HAP-1 (cell line): ENCODE data around the gene FHIT.
A peak's percentile ranks its signal among the peaks of the same experiment; 100 is the strongest.

Experiments used
- DNase-seq, 2 experiments: peaks; one replicate each; pipeline ENCODE4 v3.0.0-alpha.2; 2016 to 2020; ENCODE audit warnings: low spot score in 2 of 2
- H3K27me3 ChIP-seq: fragments of 250-450 bp; sonication (Bioruptor Pico); 2 replicates; pipeline ENCODE4 v1.5.1; 2020; ENCODE audit warnings: low read depth, mild to moderate bottlenecking, moderate library complexity
- H3K36me3 ChIP-seq: fragments of 250-450 bp; sonication (Bioruptor Pico); replicated peaks from 2 replicates; pipeline ENCODE4 v1.5.1; 2020; ENCODE audit warnings: mild to moderate bottlenecking
- H3K4me1 ChIP-seq: fragments of 250-450 bp; sonication (Bioruptor Pico); 2 replicates; pipeline ENCODE4 v1.5.1; 2020; ENCODE audit warnings: mild to moderate bottlenecking
- H3K4me3 ChIP-seq: fragments of 250-450 bp; sonication (Bioruptor Pico); 2 replicates; pipeline ENCODE4 v1.5.1; 2020; ENCODE audit warnings: mild to moderate bottlenecking, moderate library complexity
- H3K9me3 ChIP-seq: fragments of 250-450 bp; sonication (Bioruptor Pico); 2 replicates; pipeline ENCODE4 v1.5.1; 2020; ENCODE audit warnings: mild to moderate bottlenecking, moderate library complexity
- in situ Hi-C: fragments of 300-500 bp; cut with MboI; formaldehyde crosslinking; loops from 3 replicates; pipeline ENCODE4 v1.14.3; 2020; ENCODE audit warnings: low sequenced_read_pairs, inconsistent platforms, mixed read lengths

The FHIT gene

GRCh38 chr3:61252836-61253235, 1.6 kb upstream of the FHIT start:
- H3K9me3 ChIP-seq: no peaks in the 10 kb centered on the region
- in situ Hi-C loops: no loop called here
- no peak for DNase-seq
- H3K4me3 ChIP-seq: no peak overlapping the region
- no peaks in the 10 kb centered on the region for H3K36me3 ChIP-seq
- H3K4me1 ChIP-seq: peaks cover 6% of the 10 kb centered on the region; the same call in 1 of the 2 replicates
- no peaks in the 10 kb centered on the region; the same call in 1 of the 2 replicates for H3K27me3 ChIP-seq

GRCh38 chr3:61250784-61251173, 473 bp downstream of the FHIT start:
- peaks cover 6% of the 10 kb centered on the region; the same call in 1 of the 2 replicates for H3K4me1 ChIP-seq
- DNase-seq: peak in 1 of 2 experiments; percentile 17
- in situ Hi-C loops: no loop called here

GRCh38 chr3:61248496-61248895, 2.8 kb downstream of the FHIT start:
- H3K4me3 ChIP-seq: no peak overlapping the region
- no peaks in the 10 kb centered on the region for H3K36me3 ChIP-seq
- peaks cover 6% of the 10 kb centered on the region; the same call in 1 of the 2 replicates for H3K4me1 ChIP-seq
- H3K9me3 ChIP-seq: no peaks in the 10 kb centered on the region
- in situ Hi-C loops: no loop called here
- no peaks in the 10 kb centered on the region for H3K27me3 ChIP-seq
- DNase-seq: no peak

More at GRCh38 chr3:61250784-61251173, 473 bp downstream of the FHIT start:
- H3K27me3 ChIP-seq: no peaks in the 10 kb centered on the region; the same call in 1 of the 2 replicates
- peak overlapping the region; percentile 52 for H3K4me3 ChIP-seq
- no peaks in the 10 kb centered on the region for H3K9me3 ChIP-seq
- H3K36me3 ChIP-seq: no peaks in the 10 kb centered on the region

GRCh38 chr3:61247191-61247590, 4.1 kb downstream of the FHIT start:
- in situ Hi-C loops: no loop called here
- DNase-seq: no peak
- Histone ChIP-seq H3K9me3 (no peaks in the 10 kb centered on the region), H3K4me3 (no peak overlapping the region), H3K27me3 (no peaks in the 10 kb centered on the region), H3K36me3 (no peaks in the 10 kb centered on the region), H3K4me1 (peaks cover 6% of the 10 kb centered on the region; the same call in 1 of the 2 replicates)

- H3K27me3 ChIP-seq: no peaks in the 10 kb centered on the region
- H3K36me3 ChIP-seq: no peaks in the 10 kb centered on the region
- no peak overlapping the region for H3K4me3 ChIP-seq
- no peaks in the 10 kb centered on the region for H3K9me3 ChIP-seq
- in situ Hi-C loops: no loop called here
- no peak for DNase-seq
- H3K4me1 ChIP-seq: peaks cover 13% of the 10 kb centered on the region
These were observed 11.4 kb downstream of the FHIT start for GRCh38 chr3:61239871-61240270.

- H3K4me3 ChIP-seq: no peak overlapping the region
- H3K36me3 ChIP-seq: no peaks in the 10 kb centered on the region
- H3K4me1 ChIP-seq: peaks cover 13% of the 10 kb centered on the region
- in situ Hi-C loops: no loop called here
- no peaks in the 10 kb centered on the region for H3K9me3 ChIP-seq
- no peak for DNase-seq
- H3K27me3 ChIP-seq: no peaks in the 10 kb centered on the region
These were observed 13.4 kb downstream of the FHIT start for GRCh38 chr3:61237858-61238257.

- in situ Hi-C loops: no loop called here
- Histone ChIP-seq H3K9me3 (no peaks in the 10 kb centered on the region), H3K4me1 (peaks cover 8% of the 10 kb centered on the region), H3K4me3 (no peak overlapping the region), H3K27me3 (no peaks in the 10 kb centered on the region), H3K36me3 (no peaks in the 10 kb centered on the region)
- DNase-seq: no peak
These were observed 14.7 kb downstream of the FHIT start for GRCh38 chr3:61236556-61236955.

GRCh38 chr3:61233746-61234145, 17.5 kb downstream of the FHIT start:
- in situ Hi-C loops: no loop called here
- Histone ChIP-seq H3K36me3 (no peaks in the 10 kb centered on the region), H3K9me3 (no peaks in the 10 kb centered on the region), H3K4me3 (no peak overlapping the region), H3K4me1 (no peaks in the 10 kb centered on the region), H3K27me3 (no peaks in the 10 kb centered on the region)
- DNase-seq: no peak

GRCh38 chr3:61231693-61232092, 19.6 kb downstream of the FHIT start:
- DNase-seq: no peak
- in situ Hi-C loops: no loop called here
- Histone ChIP-seq H3K4me1 (no peaks in the 10 kb centered on the region), H3K4me3 (no peak overlapping the region), H3K36me3 (no peaks in the 10 kb centered on the region), H3K9me3 (no peaks in the 10 kb centered on the region), H3K27me3 (no peaks in the 10 kb centered on the region)

GRCh38 chr3:61227799-61228198, 23.5 kb downstream of the FHIT start:
- Histone ChIP-seq H3K36me3 (no peaks in the 10 kb centered on the region), H3K9me3 (no peaks in the 10 kb centered on the region), H3K4me3 (no peak overlapping the region), H3K27me3 (no peaks in the 10 kb centered on the region), H3K4me1 (no peaks in the 10 kb centered on the region)
- no peak for DNase-seq
- in situ Hi-C loops: no loop called here

- no peaks in the 10 kb centered on the region for H3K36me3 ChIP-seq
- in situ Hi-C loops: no loop called here
- no peaks in the 10 kb centered on the region for H3K27me3 ChIP-seq
- H3K9me3 ChIP-seq: no peaks in the 10 kb centered on the region
- no peaks in the 10 kb centered on the region for H3K4me1 ChIP-seq
- no peak for DNase-seq
- H3K4me3 ChIP-seq: no peak overlapping the region
These were observed 25.0 kb downstream of the FHIT start for GRCh38 chr3:61226166-61226686.

- Histone ChIP-seq H3K27me3 (no peaks in the 10 kb centered on the region), H3K9me3 (no peaks in the 10 kb centered on the region), H3K36me3 (no peaks in the 10 kb centered on the region), H3K4me3 (no peak overlapping the region), H3K4me1 (no peaks in the 10 kb centered on the region)
- in situ Hi-C loops: no loop called here
- no peak for DNase-seq
These were observed 26.4 kb downstream of the FHIT start for GRCh38 chr3:61224823-61225222.

GRCh38 chr3:61223451-61223850, 27.8 kb downstream of the FHIT start:
- Histone ChIP-seq H3K4me3 (no peak overlapping the region), H3K4me1 (no peaks in the 10 kb centered on the region), H3K9me3 (no peaks in the 10 kb centered on the region), H3K27me3 (no peaks in the 10 kb centered on the region), H3K36me3 (no peaks in the 10 kb centered on the region)
- in situ Hi-C loops: no loop called here
- no peak for DNase-seq

GRCh38 chr3:61222467-61222866, 28.8 kb downstream of the FHIT start:
- Histone ChIP-seq H3K4me1 (no peaks in the 10 kb centered on the region), H3K9me3 (no peaks in the 10 kb centered on the region), H3K36me3 (no peaks in the 10 kb centered on the region), H3K27me3 (no peaks in the 10 kb centered on the region), H3K4me3 (no peak overlapping the region)
- in situ Hi-C loops: no loop called here
- DNase-seq: no peak

- no peaks in the 10 kb centered on the region for H3K36me3 ChIP-seq
- in situ Hi-C loops: no loop called here
- no peaks in the 10 kb centered on the region for H3K27me3 ChIP-seq
- H3K4me3 ChIP-seq: no peak overlapping the region
- no peak for DNase-seq
- no peaks in the 10 kb centered on the region for H3K4me1 ChIP-seq
- no peaks in the 10 kb centered on the region for H3K9me3 ChIP-seq
These were observed 29.4 kb downstream of the FHIT start for GRCh38 chr3:61221759-61222362.
